Measurements from ENCODE around the gene CYS1.

- TF ChIP-seq ATF6 (CRISPR knock-in tag; conservative IDR thresholded peaks at IDR 0.05) (no peak), ZNF451 (CRISPR knock-in tag; IDR thresholded peaks at IDR 0.05) (no peak), ZBTB44 (CRISPR knock-in tag; IDR thresholded peaks at IDR 0.05) (no peak), RAD21 (CRISPR knock-in tag; IDR thresholded peaks at IDR 0.05) (no peak)
Observed at GRCh38 chr2:10017313-10017941, 62.8 kb downstream of the CYS1 start.

Data from HepG2 (cell line).